Stromal cell of bone marrow (primary cell): Measurements from ENCODE around the gene MAP2K5.

Source experiments
- DNase-seq: peaks from one replicate; pipeline ENCODE4 v3.0.0-alpha.2; 2012; ENCODE audit warnings: low read depth

The MAP2K5 gene

GRCh38 chr15:67758619-67759300 lies 216.3 kb downstream of the MAP2K5 start:
- no peak for DNase-seq

GRCh38 chr15:67760901-67761300 lies 218.4 kb downstream of the MAP2K5 start:
- DNase-seq, result no peak

GRCh38 chr15:67761343-67761742 lies 218.8 kb downstream of the MAP2K5 start:
- DNase-seq, result no peak

GRCh38 chr15:67762610-67763368 lies 220.3 kb downstream of the MAP2K5 start:
- peak; percentile 13 for DNase-seq

GRCh38 chr15:67765701-67766100 lies 223.2 kb downstream of the MAP2K5 start:
- DNase-seq, result no peak

GRCh38 chr15:67766968-67767367 lies 224.5 kb downstream of the MAP2K5 start:
- no peak for DNase-seq

GRCh38 chr15:67768313-67768977 lies 225.9 kb downstream of the MAP2K5 start:
- DNase-seq, result no peak

- DNase-seq, result no peak
Measured at GRCh38 chr15:67769497-67770357, 227.2 kb downstream of the MAP2K5 start.

GRCh38 chr15:67770358-67770628 lies 227.8 kb downstream of the MAP2K5 start:
- no peak for DNase-seq

- DNase-seq, result no peak
Measured at GRCh38 chr15:67771189-67771800, 228.8 kb downstream of the MAP2K5 start.

GRCh38 chr15:67774626-67775025 lies 232.1 kb downstream of the MAP2K5 start:
- DNase-seq, result no peak

GRCh38 chr15:67775250-67775649 lies 232.7 kb downstream of the MAP2K5 start:
- DNase-seq, result no peak

GRCh38 chr15:67775998-67776397 lies 233.5 kb downstream of the MAP2K5 start:
- no peak for DNase-seq

- DNase-seq, result no peak
Measured at GRCh38 chr15:67776600-67776999, 234.1 kb downstream of the MAP2K5 start.

- DNase-seq, result no peak
Measured at GRCh38 chr15:67777071-67777470, 234.6 kb downstream of the MAP2K5 start.

- no peak for DNase-seq
Measured at GRCh38 chr15:67777773-67778172, 235.3 kb downstream of the MAP2K5 start.

GRCh38 chr15:67778968-67779548 lies 236.6 kb downstream of the MAP2K5 start:
- DNase-seq, result no peak

- no peak for DNase-seq
Measured at GRCh38 chr15:67779549-67780111, 237.1 kb downstream of the MAP2K5 start.

GRCh38 chr15:67781061-67781460 lies 238.6 kb downstream of the MAP2K5 start:
- DNase-seq, result no peak

GRCh38 chr15:67781907-67782690 lies 239.6 kb downstream of the MAP2K5 start:
- DNase-seq, result no peak

GRCh38 chr15:67782691-67782991 lies 240.1 kb downstream of the MAP2K5 start:
- no peak for DNase-seq
